Mucosa of gallbladder (tissue), 1 donor: ENCODE results near the gene NR2C1. TPM values are rescaled to one million over a fixed set of nuclear protein-coding genes. Genes with fewer than 3 reads are reported as not detected.
"Not testable (repeated sequence)": the region's sequence is repeated elsewhere in the genome, so short reads cannot be mapped to it uniquely, and the experiment has no call there.

ENCODE experiments used
- DNase-seq: peaks from one replicate; pipeline ENCODE4 v3.0.0-alpha.2; 2020; ENCODE audit warnings: low spot score
- total RNA-seq: library from RNA; stranded (reverse); gene quantifications from one replicate; pipeline ENCODE4 v1.2.1, GENCODE V29; 2021
- donor health status: DM: no; HTN: no; CAD: no.

Gene NR2C1
- total RNA-seq, 1 donor from 2014 or later: 26.6 TPM

- DNase-seq: no peak
Measured at GRCh38 chr12:95002754-95003153, 70.7 kb downstream of the NR2C1 start.

- DNase-seq: no peak
Measured at GRCh38 chr12:94998326-94998725, 75.1 kb downstream of the NR2C1 start.

- no peak for DNase-seq
Measured at GRCh38 chr12:94997726-94998125, 75.7 kb downstream of the NR2C1 start.

- no peak for DNase-seq
Measured at GRCh38 chr12:94997061-94997460, 76.4 kb downstream of the NR2C1 start.

GRCh38 chr12:94994312-94994711 is 79.1 kb downstream of the NR2C1 start:
- DNase-seq: no peak

- DNase-seq: not testable (repeated sequence)
Measured at GRCh38 chr12:94993855-94994254, 79.6 kb downstream of the NR2C1 start.

- no peak for DNase-seq
Measured at GRCh38 chr12:94990222-94990621, 83.2 kb downstream of the NR2C1 start.

- DNase-seq: no peak
Measured at GRCh38 chr12:94988471-94988870, 84.9 kb downstream of the NR2C1 start.

- no peak for DNase-seq
Measured at GRCh38 chr12:94987801-94988200, 85.6 kb downstream of the NR2C1 start.

- DNase-seq: no peak
Measured at GRCh38 chr12:94987076-94987669, 86.2 kb downstream of the NR2C1 start.

GRCh38 chr12:94985099-94985498 is 88.3 kb downstream of the NR2C1 start:
- not testable (repeated sequence) for DNase-seq

- DNase-seq: no peak
Measured at GRCh38 chr12:94983321-94983720, 90.1 kb downstream of the NR2C1 start.

GRCh38 chr12:94982456-94982855 is 91.0 kb downstream of the NR2C1 start:
- DNase-seq: no peak

GRCh38 chr12:94980577-94980976 is 92.8 kb downstream of the NR2C1 start:
- no peak for DNase-seq

- no peak for DNase-seq
Measured at GRCh38 chr12:94979941-94980340, 93.5 kb downstream of the NR2C1 start.

GRCh38 chr12:94977766-94978468 is 95.5 kb downstream of the NR2C1 start:
- no peak for DNase-seq

- no peak for DNase-seq
Measured at GRCh38 chr12:94973221-94973620, 100.2 kb downstream of the NR2C1 start.

GRCh38 chr12:94972795-94973194 is 100.6 kb downstream of the NR2C1 start:
- no peak for DNase-seq

- DNase-seq: no peak
Measured at GRCh38 chr12:94971923-94972322, 101.5 kb downstream of the NR2C1 start.

GRCh38 chr12:94970560-94970959 is 102.9 kb downstream of the NR2C1 start:
- DNase-seq: no peak
